ENCODE results near the gene DEFB129.
A peak's percentile ranks its signal among the peaks of the same experiment; 100 is the strongest.
"Not testable (repeated sequence)": the region's sequence is repeated elsewhere in the genome, so short reads cannot be mapped to it uniquely, and the experiment has no call there.

Gene DEFB129

DNA sequence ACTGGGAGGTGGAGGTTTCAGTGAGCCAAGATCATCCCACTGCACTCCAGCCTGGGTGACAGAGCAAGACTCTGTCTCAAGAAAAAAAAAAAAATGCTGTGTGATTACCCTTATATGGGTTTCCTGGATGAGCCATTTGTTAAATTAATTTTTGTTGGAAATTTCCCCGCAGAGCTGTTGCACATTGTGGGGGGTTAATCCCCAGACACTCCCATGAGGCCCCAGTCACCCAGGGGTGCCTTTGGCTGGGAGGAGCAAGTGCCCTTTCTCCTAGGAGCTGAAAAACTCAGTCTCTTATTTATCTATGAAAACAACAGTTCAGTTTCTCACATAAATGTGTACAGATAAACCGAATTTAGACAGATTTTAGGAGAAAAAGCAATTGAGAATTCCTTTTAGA, 25.7 kb downstream of the DEFB129 start:
- no peak for DNase-seq (ENCODE audit: low read depth in 2 of 3, low spot score in 2 of 3)

DNA sequence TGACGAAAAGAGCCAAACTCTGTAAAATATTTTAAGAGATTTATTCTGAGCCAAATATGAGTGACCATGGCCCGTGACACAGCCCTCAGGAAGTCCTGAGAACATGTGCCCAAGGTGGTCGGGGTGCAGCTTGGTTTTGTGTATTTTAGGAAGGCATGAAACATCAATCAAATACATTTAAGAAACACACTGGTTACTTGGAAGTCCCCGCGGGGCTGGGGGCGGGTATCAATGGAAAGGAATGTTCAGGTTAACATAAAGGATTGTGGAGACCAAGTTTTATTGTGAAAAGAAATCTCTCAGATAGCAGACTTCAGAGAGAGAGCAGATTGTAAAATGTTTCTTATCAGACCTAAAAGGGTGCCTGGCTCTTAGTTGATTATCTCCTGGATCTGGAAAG, 26.4 kb downstream of the DEFB129 start:
- not testable (repeated sequence) for DNase-seq (ENCODE audit: low read depth in 2 of 3, low spot score in 2 of 3)

DNA sequence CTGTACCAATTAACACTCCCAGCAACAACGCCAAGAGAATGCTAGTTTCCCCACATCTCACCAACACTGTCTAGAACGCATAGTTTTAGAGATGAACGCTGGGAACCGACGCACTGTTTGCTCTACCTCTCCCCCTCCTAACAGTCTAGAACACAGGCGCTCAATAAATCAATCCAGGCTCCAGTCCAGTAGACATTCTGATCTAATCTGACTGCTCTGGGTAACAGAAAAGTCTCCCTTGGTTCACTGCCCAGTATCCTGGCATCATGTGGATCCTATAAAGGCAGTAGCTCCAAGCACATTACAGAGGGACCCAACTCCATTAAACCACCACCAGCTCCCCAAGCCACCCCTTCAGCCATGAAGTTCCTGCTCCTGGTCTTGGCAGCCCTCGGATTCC, 30.4 kb downstream of the DEFB129 start, which contains the start of gene DEFB132:
Gene DEFB132 (plus strand): TSS at position 306 of the 400 bp plus-strand sequence. CDS start 55 bp downstream, at position 361.
- no peak for DNase-seq (ENCODE audit: low read depth in 2 of 3, low spot score in 2 of 3)

DNA sequence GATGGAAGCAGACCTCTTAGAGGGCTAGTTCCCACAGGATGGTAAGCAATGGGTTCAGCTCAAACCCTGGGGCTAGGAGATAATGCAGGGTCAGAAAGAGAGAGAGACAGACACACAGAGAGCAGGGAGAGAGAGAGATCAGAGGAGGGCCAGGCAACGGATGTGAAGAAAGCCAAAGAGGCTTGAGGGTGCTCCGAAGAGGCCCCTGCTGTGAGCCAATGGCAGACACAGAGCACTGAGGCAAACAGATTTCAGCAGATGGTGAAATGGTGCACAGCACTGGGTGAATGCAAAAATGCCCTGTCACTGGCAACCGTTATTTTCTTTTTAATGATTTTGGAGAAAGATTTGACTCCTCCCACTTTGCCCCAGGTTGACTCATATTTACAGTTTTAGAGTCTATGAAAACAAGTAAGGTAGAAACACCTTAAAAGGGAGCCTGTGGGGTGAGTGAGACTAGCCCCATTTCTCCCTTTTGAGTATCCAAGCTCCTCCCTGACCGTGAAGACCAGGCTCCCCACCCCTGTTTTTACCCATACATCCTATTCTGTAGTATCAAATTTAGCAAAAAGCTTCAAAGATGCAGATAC, 31.3 kb downstream of the DEFB129 start:
- no peak for DNase-seq (ENCODE audit: low read depth in 2 of 3, low spot score in 2 of 3)

DNA sequence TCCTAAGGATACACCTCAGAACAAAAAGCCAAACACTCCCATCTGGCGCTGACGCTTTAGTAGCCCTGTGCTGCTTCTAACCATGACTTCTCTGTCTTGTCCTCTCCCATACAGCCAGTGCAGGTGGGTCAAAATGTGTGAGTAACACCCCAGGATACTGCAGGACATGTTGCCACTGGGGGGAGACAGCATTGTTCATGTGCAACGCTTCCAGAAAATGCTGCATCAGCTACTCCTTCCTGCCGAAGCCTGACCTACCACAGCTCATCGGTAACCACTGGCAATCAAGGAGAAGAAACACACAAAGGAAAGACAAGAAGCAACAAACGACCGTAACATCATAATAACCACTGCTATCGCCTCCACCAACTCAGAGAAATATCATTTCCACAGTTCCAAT, 31.9 kb downstream of the DEFB129 start:
- DNase-seq (ENCODE audit: low read depth in 2 of 3, low spot score in 2 of 3) = no peak

DNA sequence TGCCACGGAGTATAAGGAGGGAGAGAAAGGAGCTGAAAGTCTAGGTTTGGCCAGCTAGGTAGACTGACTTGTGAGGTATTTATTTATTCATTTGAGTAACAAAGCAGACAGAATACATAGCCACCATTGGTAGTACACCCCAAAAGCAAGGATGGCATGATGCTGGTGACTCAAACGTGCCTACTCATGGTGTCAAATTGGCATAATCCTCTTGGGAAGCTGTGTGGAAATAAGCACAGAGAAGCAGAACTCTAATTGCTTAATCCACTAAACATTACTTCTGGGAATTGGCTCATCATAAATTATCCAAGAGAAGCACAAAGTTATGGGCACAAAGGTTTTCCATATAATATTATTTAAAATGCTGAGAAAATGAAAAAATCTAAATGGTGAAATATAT, 32.9 kb downstream of the DEFB129 start:
- no peak for DNase-seq (ENCODE audit: low read depth in 2 of 3, low spot score in 2 of 3)

DNA sequence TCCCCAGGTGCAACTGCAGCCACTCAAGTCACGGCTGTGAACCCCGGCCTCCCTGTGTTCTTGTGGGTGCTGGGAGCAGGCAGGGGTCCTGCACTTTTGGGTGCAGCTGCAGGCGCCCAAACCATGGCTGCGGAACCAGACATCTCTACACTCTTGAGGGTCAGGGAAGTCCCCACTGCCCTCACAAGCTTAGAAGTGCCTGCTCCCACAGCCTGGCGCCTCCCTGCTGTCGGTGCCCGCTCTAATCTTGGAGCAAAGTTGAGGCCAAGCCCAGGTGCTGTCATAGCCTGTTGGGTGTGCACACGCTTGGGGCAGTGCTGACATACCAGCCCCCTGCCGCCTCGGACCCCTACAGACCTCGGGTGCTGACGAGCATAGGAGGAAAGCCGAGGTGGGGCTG, 36.6 kb downstream of the DEFB129 start:
- no peak for DNase-seq (ENCODE audit: low read depth in 2 of 3, low spot score in 2 of 3)

DNA sequence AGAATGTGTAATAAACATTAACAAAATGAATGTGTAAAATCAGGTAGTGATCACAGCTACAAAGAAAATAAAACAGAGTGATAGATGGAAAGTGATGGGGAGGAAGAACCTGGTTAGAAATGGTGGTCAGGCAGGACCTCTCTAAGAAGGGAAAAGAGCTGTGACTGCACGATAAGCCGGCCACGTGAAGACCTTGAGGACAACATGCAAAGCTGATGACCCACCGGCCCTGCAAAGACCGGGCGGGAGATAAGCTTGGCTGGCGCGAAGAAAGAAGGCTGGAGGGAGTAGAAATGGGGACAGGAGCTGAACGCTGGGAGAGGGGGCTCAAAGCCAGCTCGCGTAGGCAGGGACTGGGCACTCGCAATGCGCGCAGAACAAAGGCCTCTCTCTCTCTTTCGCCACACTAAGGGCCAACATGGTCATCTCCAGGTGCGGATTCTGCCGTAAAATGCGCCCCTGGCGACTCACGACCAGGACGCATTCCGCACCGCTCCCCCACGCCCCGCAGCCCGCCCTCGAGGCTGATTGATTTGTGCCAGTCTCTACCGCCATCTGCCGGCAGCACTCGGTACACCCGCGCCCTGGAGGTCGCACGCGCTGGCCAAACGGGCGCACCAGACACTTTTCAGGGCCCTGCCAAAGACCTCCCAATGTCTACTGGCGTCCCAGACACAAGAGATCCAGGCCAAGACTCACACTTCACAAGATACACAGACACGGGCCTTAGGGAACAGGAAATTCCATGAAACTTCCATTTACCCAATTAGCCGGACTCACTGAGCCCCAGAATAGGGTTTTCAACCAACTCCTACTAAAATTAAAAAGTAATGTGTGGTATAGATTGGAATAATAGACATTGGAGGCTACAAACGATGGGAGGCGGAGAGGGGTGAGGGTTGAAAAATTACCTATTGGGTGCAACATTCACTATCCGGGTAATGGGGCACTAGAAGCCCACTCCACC, 39.8 kb downstream of the DEFB129 start:
- peak; percentile 72 to 93 (median 89) for DNase-seq (ENCODE audit: low read depth in 2 of 3, low spot score in 2 of 3)

DNA sequence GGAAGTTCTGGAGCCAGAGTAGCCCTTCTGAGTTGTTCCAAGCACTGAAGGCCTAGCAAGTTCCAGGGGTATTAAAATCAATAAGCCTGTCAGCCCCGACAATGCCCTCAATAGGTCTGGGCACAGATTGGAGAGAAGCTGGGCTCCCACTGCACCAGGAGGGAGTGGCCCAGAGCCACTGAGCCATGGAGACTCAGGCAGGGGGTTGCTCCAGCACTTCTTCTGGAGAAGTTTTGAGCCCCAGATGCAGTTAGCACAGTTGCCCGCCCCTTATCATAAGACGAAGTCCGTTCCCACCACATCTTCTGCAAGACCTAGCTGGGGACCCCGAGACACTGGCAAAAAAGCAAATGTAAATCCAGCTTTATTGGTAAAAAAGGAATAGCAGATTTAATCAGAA, 43.5 kb downstream of the DEFB129 start:
- DNase-seq (ENCODE audit: low read depth in 2 of 3, low spot score in 2 of 3) = no peak

DNA sequence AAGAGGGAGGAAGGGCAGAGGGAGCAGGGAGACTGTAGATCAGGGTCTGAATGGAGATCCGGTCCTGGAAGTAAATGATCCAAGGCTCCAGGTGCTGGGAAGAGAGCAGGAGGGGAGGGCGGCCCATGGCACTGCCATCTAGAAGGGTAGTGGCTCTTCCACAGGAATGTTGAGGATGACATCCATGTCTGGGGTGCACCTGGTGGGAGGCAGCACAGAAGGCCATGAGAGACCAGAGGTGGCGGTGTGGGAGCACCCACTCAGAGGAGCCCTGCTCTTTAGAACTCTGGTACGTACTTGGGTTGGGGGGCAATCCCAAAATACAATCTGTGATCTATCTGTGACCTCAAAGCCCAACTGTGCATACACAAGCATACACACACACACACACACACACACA, 44.0 kb downstream of the DEFB129 start:
- no peak for DNase-seq (ENCODE audit: low read depth in 2 of 3, low spot score in 2 of 3)

DNA sequence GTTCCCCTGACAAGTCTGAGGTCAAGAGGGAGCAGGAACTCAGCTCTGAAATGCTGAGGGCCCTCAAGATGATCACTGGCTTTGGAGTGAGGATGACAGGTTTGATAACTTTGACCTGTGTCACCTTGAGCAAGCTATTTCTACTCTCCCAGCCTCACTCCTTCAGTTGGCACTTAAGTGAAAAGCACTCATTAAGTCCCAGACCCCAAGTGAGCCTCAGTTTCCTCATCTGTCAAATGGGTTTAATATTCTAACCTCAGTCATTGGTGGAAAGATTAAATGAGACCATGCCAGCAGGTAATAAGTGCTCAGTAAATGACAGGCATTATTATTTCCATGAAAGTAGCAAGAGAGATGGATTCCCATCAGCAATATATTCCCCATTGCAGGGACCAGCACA, 44.5 kb downstream of the DEFB129 start:
- DNase-seq (ENCODE audit: low read depth in 2 of 3, low spot score in 2 of 3) = no peak

DNA sequence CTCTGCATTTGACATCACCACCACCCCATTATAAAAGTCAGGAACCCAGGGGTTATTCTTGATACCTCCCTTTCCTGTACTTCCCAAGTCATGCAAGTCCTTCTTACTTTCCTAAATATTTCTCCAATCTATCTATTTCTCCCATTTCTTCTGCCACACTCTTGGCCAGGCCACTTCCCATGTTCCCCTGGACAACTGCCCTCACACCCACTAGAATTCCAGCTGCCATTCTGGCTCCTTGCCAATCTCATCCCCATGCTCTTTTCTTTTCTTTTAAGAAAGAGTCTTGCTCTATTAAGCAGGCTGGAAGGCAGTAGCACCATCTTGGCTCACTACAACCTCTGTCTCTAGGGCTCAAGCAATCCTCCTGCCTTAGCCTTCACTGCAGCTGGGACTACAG, 45.7 kb downstream of the DEFB129 start:
- DNase-seq (ENCODE audit: low read depth in 2 of 3, low spot score in 2 of 3) = no peak

DNA sequence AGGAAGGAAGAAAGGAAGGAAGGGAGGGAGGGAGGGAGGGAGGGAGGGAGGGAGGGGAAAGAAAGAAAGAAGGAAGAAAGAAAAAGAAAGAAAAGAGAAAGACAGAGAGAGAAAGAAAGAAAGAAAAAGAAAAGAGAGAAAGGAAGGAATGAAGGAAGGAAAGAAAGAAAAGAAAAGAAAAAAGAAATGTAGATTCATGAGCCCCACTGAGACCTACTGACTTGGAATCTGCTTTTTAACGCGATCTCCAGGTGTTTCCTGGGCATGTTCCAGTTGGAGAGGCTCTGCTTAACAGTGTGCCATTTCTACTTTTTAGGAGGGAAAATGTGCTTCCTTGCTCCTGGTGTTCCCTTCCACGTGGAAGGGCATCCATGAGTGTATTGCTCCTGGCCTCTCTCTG, 46.8 kb downstream of the DEFB129 start:
- no peak for DNase-seq (ENCODE audit: low read depth in 2 of 3, low spot score in 2 of 3)

DNA sequence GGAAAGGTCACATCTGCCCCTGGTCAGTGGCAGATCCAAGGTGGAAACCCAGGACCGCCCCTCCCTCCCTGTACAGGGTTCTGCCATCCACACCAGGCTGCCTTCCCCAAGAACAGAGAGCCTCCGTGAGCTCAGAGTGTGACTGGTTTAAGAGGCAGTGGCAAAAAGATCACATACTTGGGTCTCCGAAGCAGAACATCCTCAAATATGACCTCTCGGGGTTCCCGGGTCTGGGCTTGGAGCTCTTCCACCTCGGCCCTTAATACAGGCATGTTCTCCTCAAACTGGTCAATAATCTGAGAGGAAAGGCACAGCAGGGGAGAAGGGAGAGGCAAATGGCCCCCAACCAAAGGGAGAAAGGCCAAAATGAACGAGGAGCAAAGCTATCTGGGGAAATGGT, 48.7 kb downstream of the DEFB129 start:
- DNase-seq (ENCODE audit: low read depth in 2 of 3, low spot score in 2 of 3) = no peak

DNA sequence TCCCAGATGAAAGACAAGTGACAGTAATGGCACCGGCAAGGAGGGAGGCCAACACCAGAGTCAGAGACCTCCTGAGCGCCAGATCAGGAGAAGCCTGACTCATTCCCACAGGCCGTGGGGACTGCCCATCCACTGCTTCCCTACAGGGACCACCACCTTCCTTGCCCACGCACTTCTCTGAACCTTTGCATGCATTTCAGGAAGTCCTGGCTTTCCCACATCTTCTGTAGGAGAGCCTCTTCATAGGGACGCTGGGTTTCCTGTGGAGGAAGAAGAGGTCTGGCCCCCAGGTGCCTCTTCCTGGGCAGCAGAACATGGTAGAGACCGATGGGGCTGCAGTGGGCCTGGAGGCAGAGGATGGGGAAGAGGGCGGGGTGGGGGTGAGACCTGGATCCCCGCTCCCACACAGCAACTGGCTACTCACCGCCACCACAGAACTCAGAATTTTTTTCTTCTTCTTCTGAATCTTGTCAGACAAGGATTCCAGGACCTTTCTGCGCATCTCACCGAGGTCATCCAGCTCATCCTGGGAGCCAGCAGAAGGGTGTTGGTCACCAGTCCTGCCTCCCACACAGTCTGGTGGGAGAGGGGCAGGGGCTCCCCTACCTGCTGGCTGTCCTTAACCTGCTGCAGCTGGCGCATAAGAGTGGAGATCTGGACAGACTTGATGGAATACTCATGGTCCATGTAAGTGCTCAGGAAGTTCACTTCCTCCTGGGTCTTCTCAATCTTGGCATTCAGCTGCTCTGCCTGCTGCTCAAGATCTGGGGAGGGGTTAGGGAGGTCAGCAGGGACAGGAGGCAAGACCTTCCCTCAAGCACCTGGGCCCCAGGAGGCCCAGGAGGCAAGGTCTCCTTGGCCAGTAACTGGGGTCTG, 49.8 kb downstream of the DEFB129 start:
- DNase-seq (ENCODE audit: low read depth in 2 of 3, low spot score in 2 of 3) = no peak

DNA sequence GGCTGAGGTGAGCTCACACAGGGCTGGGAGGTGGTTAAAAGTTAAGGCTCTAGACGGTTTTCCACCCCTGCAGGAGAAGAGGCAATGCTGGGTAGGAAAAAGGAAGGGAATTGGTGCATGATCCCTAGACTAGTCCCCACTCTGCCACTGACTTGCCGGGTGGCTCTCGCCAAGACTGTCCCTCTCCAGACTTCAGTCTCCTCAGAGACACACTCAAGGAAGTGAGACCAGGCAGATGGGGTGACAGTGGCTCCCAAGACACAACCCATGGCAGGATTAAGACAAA, 50.4 kb downstream of the DEFB129 start:
- DNase-seq (ENCODE audit: low read depth in 2 of 3, low spot score in 2 of 3) = no peak

DNA sequence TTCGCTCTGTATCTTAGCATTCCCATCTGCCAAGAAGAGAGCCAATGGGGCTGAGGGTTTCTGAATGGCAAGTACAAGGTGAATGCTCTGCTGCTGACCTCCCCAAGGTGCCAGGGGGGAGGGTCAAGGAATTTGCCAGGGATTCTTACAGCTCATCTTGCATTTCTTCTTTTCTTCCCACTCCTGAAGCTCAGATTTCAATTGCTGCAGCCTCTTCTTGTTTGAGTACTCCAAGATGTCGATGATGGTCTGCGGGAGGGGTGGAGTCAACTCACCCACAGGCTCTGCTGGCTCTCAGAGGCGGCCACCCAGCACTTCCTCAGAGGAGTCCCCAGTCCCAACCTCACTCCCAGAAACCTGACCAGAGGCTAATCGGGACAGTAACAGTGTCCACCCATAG, 51.1 kb downstream of the DEFB129 start:
- DNase-seq (ENCODE audit: low read depth in 2 of 3, low spot score in 2 of 3) = no peak

DNA sequence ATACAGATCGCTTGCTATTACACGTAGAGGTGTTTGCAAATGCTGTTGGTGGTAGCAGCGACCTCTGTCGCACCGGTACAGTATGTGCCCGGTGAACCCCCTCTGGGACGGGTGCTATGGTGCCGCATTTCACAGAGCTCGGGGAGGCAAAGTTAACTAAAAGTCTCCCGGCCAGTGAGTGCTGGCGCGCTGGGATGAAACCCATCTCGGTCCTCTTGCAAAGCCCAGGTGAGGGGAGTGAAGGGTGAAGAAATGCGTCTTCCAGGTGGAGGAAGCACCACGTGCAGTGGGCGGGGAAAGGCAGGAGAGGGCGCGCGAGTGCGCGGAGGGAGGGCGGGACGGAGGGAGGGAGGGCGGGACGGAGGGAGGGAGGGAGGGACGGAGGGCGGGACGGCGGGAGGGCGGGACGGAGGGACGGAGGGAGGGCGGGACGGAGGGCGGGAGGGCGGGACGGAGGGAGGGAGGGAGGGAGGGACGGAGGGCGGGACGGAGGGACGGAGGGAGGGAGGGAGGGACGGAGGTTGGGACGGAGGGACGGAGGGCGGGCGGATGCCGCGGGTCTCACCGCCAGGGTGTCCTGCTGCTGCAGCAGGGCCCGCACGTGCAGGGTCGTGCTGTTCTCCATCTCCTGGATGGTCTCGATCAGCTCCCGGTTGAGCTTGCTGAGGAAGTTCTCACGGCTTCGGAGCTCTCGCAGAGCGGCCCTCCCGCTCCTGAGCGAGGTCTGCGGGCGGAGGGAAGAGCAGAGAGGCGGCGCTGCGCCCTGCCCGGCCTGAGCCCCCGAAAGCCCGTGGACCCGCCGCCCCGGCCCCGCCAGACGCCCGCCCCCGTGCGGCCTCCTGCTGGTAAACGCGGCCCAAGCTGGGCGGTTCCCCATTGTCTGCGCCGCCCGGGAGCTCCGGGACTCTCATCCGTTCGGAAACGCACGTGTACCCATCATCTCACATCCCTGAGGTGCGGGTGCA, 51.8 kb downstream of the DEFB129 start:
- no peak for DNase-seq (ENCODE audit: low read depth in 2 of 3, low spot score in 2 of 3)

Measured in activated CD8-positive, alpha-beta memory T cell treated with anti-CD3 and anti-CD28 coated beads for 48 hours (primary cell).